ENCODE results near the gene ASXL3. TPM values are rescaled to one million over a fixed set of nuclear protein-coding genes. Genes with fewer than 3 reads are reported as not detected.

ASXL3 gene
- total and polyA plus RNA-seq, 9 of the 15 experiments (the other 6 are each of a cell fraction or from before 2014, with no cell fraction given) = not detected

DNA sequence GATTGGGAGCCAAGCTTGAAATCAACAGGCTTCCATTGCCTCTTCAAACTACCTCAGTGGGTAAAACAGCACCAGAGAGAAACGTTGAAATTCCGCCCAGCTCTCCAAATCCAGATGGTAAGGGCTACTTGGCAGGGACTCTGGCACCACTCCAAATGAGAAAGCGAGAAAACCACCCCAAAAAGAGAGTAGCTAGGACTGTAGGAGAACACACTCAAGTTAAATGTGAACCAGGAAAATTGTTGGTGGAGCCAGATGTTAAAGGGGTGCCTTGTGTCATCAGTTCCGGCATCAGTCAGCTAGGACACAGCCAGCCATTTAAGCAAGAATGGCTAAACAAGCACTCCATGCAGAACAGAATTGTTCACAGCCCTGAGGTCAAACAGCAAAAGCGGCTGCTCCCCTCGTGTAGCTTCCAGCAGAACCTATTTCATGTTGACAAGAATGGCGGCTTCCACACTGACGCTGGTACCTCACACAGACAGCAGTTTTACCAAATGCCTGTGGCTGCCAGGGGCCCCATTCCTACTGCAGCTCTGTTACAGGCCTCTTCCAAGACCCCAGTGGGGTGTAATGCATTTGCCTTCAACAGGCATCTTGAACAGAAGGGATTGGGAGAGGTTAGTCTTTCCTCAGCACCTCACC is 167.3 kb downstream of the ASXL3 start:
- no peak for FAIRE-seq

More for the DNA sequence above, 167.3 kb downstream of the ASXL3 start:
- in situ Hi-C loops (cut with MboI) (no loop called here), intact Hi-C loops (cut with micrococcal nuclease) (no loop called here)
- H3K4me3 ChIP-seq = no peak overlapping the region
- no peaks in the 10 kb centered on the region for H3K4me1 ChIP-seq (replicated peaks in 1 of 2; ENCODE audit: control insufficient read depth in 2 of 2, insufficient read depth in 2 of 2, low read length in 2 of 2)
- no peaks in the 10 kb centered on the region for H3K27me3 ChIP-seq (ENCODE audit: control insufficient read depth in 2 of 2, insufficient read depth in 2 of 2, low read length in 2 of 2)
- TF ChIP-seq SP1 (CRISPR knock-in tag; IDR thresholded peaks at IDR 0.05) = no peak
- TF ChIP-seq MED1 (CRISPR knock-in tag; IDR thresholded peaks at IDR 0.05; ENCODE audit: borderline replicate concordance) = no peak
- no peak for TF ChIP-seq ZNF583 (CRISPR knock-in tag; IDR thresholded peaks at IDR 0.05)
- TF ChIP-seq, protein P1, sequence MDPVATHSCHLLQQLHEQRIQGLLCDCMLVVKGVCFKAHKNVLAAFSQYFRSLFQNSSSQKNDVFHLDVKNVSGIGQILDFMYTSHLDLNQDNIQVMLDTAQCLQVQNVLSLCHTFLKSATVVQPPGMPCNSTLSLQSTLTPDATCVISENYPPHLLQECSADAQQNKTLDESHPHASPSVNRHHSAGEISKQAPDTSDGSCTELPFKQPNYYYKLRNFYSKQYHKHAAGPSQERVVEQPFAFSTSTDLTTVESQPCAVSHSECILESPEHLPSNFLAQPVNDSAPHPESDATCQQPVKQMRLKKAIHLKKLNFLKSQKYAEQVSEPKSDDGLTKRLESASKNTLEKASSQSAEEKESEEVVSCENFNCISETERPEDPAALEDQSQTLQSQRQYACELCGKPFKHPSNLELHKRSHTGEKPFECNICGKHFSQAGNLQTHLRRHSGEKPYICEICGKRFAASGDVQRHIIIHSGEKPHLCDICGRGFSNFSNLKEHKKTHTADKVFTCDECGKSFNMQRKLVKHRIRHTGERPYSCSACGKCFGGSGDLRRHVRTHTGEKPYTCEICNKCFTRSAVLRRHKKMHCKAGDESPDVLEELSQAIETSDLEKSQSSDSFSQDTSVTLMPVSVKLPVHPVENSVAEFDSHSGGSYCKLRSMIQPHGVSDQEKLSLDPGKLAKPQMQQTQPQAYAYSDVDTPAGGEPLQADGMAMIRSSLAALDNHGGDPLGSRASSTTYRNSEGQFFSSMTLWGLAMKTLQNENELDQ (CRISPR knock-in tag; IDR thresholded peaks at IDR 0.05; ENCODE audit: borderline replicate concordance) = no peak
- no peak for TF ChIP-seq REST (IDR thresholded peaks at IDR 0.05; ENCODE audit: borderline replicate concordance)
- TF ChIP-seq REST (CRISPR knock-in tag; IDR thresholded peaks at IDR 0.05; ENCODE audit: low read depth) = no peak
- no peak for TF ChIP-seq FOXK1 (CRISPR knock-in tag; IDR thresholded peaks at IDR 0.05; ENCODE audit: borderline replicate concordance)
- H3K27ac ChIP-seq (ENCODE audit: extremely low read depth, low read depth, low read length) = no peak overlapping the region
- ChIA-PET POLR2A (no interaction called here), CTCF (ENCODE audit: low intra/inter-chr PET ratio) (no interaction called here)
- H3K36me3 ChIP-seq (ENCODE audit: control insufficient read depth, insufficient read depth, low read length) = no peaks in the 10 kb centered on the region
- H3K9me1 ChIP-seq (ENCODE audit: control insufficient read depth, insufficient read depth, low read length) = no peaks in the 10 kb centered on the region
- no peak for DNase-seq (ENCODE audit: extremely low read depth in 1 of 4, low spot score in 3 of 4)
- 4% methylated on average over 8 of the region's 8 CpGs for WGBS (ENCODE audit: insufficient coverage, low coverage, missing lambda C conversion rate)
- H3K79me2 ChIP-seq (ENCODE audit: control insufficient read depth, insufficient read depth, low read length) = no peaks in the 10 kb centered on the region
- H3K9me3 ChIP-seq (replicated peaks; ENCODE audit: control insufficient read depth, insufficient read depth, low read depth, low read length) = no peaks in the 10 kb centered on the region
- no peak overlapping the region for H3K9ac ChIP-seq (ENCODE audit: insufficient read depth in 1 of 2, low read depth in 2 of 2, low read length in 2 of 2)
- H3K4me2 ChIP-seq (ENCODE audit: insufficient read depth, low read length) = no peak overlapping the region
- H4K20me1 ChIP-seq (replicated peaks; ENCODE audit: control insufficient read depth, insufficient read depth, low read length) = no peaks in the 10 kb centered on the region
- no peak overlapping the region for H2AFZ ChIP-seq (ENCODE audit: low read depth, low read length)
- ATAC-seq = no peak
- BruUV-seq (replicated peaks) = no TSS peak

All from K562 (cell line).